Smooth muscle cell (in vitro differentiated cells): ENCODE results near the gene SV2C. TPM values are rescaled to one million over a fixed set of nuclear protein-coding genes. Genes with fewer than 3 reads are reported as not detected.

Experiments used
- DNase-seq: peaks from one replicate; lab custom pipeline; 2025; ENCODE audit not compliant: unreplicated experiment; lab: John Stamatoyannopoulos, UW
- H2AFZ ChIP-seq: fragments of 200-600 bp; sonication (generic); 2 replicates; pipeline ENCODE4 v1.6.0; 2016; ENCODE audit warnings: antibody characterized with exemption, low read depth, mild to moderate bottlenecking
- H3F3A ChIP-seq: fragments of 200-600 bp; sonication (generic); 2 replicates; pipeline ENCODE4 v1.6.0; 2017; ENCODE audit warnings: antibody characterized with exemption, low read depth
- H3K27ac ChIP-seq: fragments of 200-600 bp; sonication (generic); 2 replicates; pipeline ENCODE4 v1.5.1; 2016; ENCODE audit warnings: low read depth, mild to moderate bottlenecking
- H3K27me3 ChIP-seq: fragments of 200-600 bp; sonication (generic); 2 replicates; pipeline ENCODE4 v1.6.1; 2016; ENCODE audit warnings: low read depth, mild to moderate bottlenecking
- H3K36me3 ChIP-seq: fragments of 200-600 bp; sonication (generic); 2 replicates; pipeline ENCODE4 v1.5.1; 2016; ENCODE audit warnings: low read depth
- H3K4me1 ChIP-seq: fragments of 200-600 bp; sonication (generic); 2 replicates; pipeline ENCODE4 v1.5.1; 2016; ENCODE audit warnings: low read depth
- H3K4me2 ChIP-seq: fragments of 200-600 bp; sonication (generic); 2 replicates; pipeline ENCODE4 v1.6.0; 2016; ENCODE audit warnings: mild to moderate bottlenecking
- H3K4me3 ChIP-seq: fragments of 200-600 bp; sonication (generic); 2 replicates; pipeline ENCODE4 v1.5.1; 2016; ENCODE audit warnings: mild to moderate bottlenecking
- H3K79me2 ChIP-seq: fragments of 200-600 bp; sonication (generic); 2 replicates; pipeline ENCODE4 v1.6.0; 2016; ENCODE audit warnings: low read depth, mild to moderate bottlenecking
- H3K9ac ChIP-seq: fragments of 200-600 bp; sonication (generic); 2 replicates; pipeline ENCODE4 v1.6.0; 2016; ENCODE audit warnings: low read depth
- H3K9me3 ChIP-seq: fragments of 200-600 bp; sonication (generic); replicated peaks from 2 replicates; pipeline ENCODE4 v1.5.1; 2016; ENCODE audit warnings: low read depth
- H4K20me1 ChIP-seq: fragments of 200-600 bp; sonication (generic); 2 replicates; pipeline ENCODE4 v1.6.0; 2016; ENCODE audit warnings: low read depth
- CTCF ChIP-seq: fragments of 200-600 bp; sonication (generic); IDR thresholded peaks from 2 replicates; pipeline ENCODE4 v1.5.1; 2017; ENCODE audit warnings: borderline replicate concordance, mild to moderate bottlenecking, antibody characterized with exemption; ENCODE audit not compliant: insufficient read depth, poor library complexity, severe bottlenecking
- WGBS: methylation state at CpG from one replicate; pipeline ENCODE4 v1.1.7; 2016; ENCODE audit warnings: low lambda C conversion rate; 5-methylcytosine and 5-hydroxymethylcytosine counted together
- polyA plus RNA-seq: library from polyadenylated mRNA; unstranded; fragments of >200 nt; fragmentation: Nextera tagmentation; extraction: Ambion mirVana; gene quantifications from 2 replicates; pipeline ENCODE4 v1.2.1, GENCODE V29; 2016
- total RNA-seq: library from RNA; depleted of rRNA; stranded (reverse); fragments of >200 nt; gene quantifications from 2 replicates; pipeline ENCODE4 v1.2.3, GENCODE V29; 2014

Gene SV2C
- total and polyA plus RNA-seq, 2 experiments from 2014 or later: not detected

GRCh38 chr5:76099286-76099702 lies 16.1 kb downstream of the SV2C start:
- H3F3A ChIP-seq: no peaks in the 10 kb centered on the region
- no peak overlapping the region for H3K27ac ChIP-seq
- no peaks in the 10 kb centered on the region for H3K36me3 ChIP-seq
- 57% methylated on average over 2 of the region's 2 CpGs for WGBS
- no peak overlapping the region for H2AFZ ChIP-seq
- peaks cover 3% of the 10 kb centered on the region for H3K27me3 ChIP-seq
- no peak overlapping the region for H3K4me3 ChIP-seq
- no peaks in the 10 kb centered on the region for H4K20me1 ChIP-seq
- H3K79me2 ChIP-seq: no peaks in the 10 kb centered on the region
- no peak for TF ChIP-seq CTCF
- H3K4me2 ChIP-seq: no peak overlapping the region
- no peak for DNase-seq
- H3K4me1 ChIP-seq: no peaks in the 10 kb centered on the region
- H3K9ac ChIP-seq: no peak overlapping the region
- no peaks in the 10 kb centered on the region for H3K9me3 ChIP-seq

GRCh38 chr5:76099756-76100155 lies 16.6 kb downstream of the SV2C start:
- TF ChIP-seq CTCF: no peak
- H3K4me3 ChIP-seq: no peak overlapping the region
- H3K4me2 ChIP-seq: no peak overlapping the region
- H2AFZ ChIP-seq: no peak overlapping the region
- 94% methylated on average over 1 of the region's 1 CpG for WGBS
- no peaks in the 10 kb centered on the region for H3K4me1 ChIP-seq
- H3K79me2 ChIP-seq: no peaks in the 10 kb centered on the region
- H3K9ac ChIP-seq: no peak overlapping the region
- no peak overlapping the region for H3K27ac ChIP-seq
- H4K20me1 ChIP-seq: no peaks in the 10 kb centered on the region
- no peaks in the 10 kb centered on the region for H3K36me3 ChIP-seq
- no peaks in the 10 kb centered on the region for H3F3A ChIP-seq
- no peak for DNase-seq
- H3K27me3 ChIP-seq: peaks cover 3% of the 10 kb centered on the region
- no peaks in the 10 kb centered on the region for H3K9me3 ChIP-seq

- Histone ChIP-seq H3K36me3 (no peaks in the 10 kb centered on the region), H3K9ac (no peak overlapping the region), H3K79me2 (no peaks in the 10 kb centered on the region), H3K4me2 (no peak overlapping the region), H3K9me3 (no peaks in the 10 kb centered on the region), H3K4me1 (no peaks in the 10 kb centered on the region), H3K27ac (no peak overlapping the region), H3F3A (no peaks in the 10 kb centered on the region), H3K4me3 (no peak overlapping the region), H3K27me3 (peaks cover 8% of the 10 kb centered on the region), H4K20me1 (no peaks in the 10 kb centered on the region), H2AFZ (no peak overlapping the region)
- no peak for TF ChIP-seq CTCF
- no peak for DNase-seq
- 8% methylated on average over 2 of the region's 2 CpGs for WGBS
Measured at GRCh38 chr5:76104027-76104426, 20.8 kb downstream of the SV2C start.

GRCh38 chr5:76106149-76106548 lies 23.0 kb downstream of the SV2C start:
- no peak for DNase-seq
- Histone ChIP-seq H2AFZ (no peak overlapping the region), H3K27me3 (peaks cover 24% of the 10 kb centered on the region), H3K36me3 (no peaks in the 10 kb centered on the region), H3K27ac (no peak overlapping the region), H3K79me2 (no peaks in the 10 kb centered on the region), H3K4me2 (no peak overlapping the region), H3K9me3 (no peaks in the 10 kb centered on the region), H3F3A (no peaks in the 10 kb centered on the region), H3K4me3 (no peak overlapping the region), H4K20me1 (no peaks in the 10 kb centered on the region), H3K4me1 (no peaks in the 10 kb centered on the region), H3K9ac (no peak overlapping the region)
- WGBS: 81% methylated on average over 3 of the region's 3 CpGs
- TF ChIP-seq CTCF: no peak
